ENCODE data around the gene SCGB3A2.

DNA sequence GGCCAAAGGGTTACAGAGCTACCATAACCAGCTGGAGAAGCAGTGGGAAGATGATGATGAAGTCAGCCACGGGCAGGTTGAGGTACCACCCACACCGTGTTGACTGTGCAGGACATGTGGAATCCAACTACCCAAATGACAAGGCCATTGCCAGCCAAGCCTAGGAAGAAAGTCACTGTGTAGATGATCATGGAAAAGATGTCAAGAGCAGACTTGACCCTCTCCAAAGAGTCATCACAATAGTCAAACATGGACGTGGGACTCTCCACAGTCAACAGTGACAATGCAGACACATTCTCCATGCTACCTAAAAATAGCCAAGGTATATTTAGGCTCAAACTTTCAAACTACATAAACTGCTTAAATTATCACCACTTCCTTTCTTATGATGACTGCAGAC, 26.1 kb upstream of the SCGB3A2 start:
- TF ChIP-seq EZH2phosphoT487 (IDR thresholded peaks at IDR 0.05; ENCODE audit: low read depth, severe bottlenecking, unreplicated experiment) = no peak
- TF ChIP-seq, protein P1, sequence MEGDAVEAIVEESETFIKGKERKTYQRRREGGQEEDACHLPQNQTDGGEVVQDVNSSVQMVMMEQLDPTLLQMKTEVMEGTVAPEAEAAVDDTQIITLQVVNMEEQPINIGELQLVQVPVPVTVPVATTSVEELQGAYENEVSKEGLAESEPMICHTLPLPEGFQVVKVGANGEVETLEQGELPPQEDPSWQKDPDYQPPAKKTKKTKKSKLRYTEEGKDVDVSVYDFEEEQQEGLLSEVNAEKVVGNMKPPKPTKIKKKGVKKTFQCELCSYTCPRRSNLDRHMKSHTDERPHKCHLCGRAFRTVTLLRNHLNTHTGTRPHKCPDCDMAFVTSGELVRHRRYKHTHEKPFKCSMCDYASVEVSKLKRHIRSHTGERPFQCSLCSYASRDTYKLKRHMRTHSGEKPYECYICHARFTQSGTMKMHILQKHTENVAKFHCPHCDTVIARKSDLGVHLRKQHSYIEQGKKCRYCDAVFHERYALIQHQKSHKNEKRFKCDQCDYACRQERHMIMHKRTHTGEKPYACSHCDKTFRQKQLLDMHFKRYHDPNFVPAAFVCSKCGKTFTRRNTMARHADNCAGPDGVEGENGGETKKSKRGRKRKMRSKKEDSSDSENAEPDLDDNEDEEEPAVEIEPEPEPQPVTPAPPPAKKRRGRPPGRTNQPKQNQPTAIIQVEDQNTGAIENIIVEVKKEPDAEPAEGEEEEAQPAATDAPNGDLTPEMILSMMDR (IDR thresholded peaks at IDR 0.05; ENCODE audit: poor library complexity) = no peak
- TF ChIP-seq EZH2 (IDR thresholded peaks at IDR 0.05; ENCODE audit: borderline replicate concordance) = no peak

Measured in hepatocyte (in vitro differentiated cells).